HG03025 (cell line): ENCODE data around the gene NEUROG1.

Experiments
- ATAC-seq: cut with Tn5 transposase; IDR thresholded peaks from one replicate; pipeline ENCODE4 v1.9.1; 2021; ENCODE audit warnings: mild to moderate bottlenecking, moderate library complexity; ENCODE audit not compliant: unreplicated experiment, low FRiP score

Gene NEUROG1, protein sequence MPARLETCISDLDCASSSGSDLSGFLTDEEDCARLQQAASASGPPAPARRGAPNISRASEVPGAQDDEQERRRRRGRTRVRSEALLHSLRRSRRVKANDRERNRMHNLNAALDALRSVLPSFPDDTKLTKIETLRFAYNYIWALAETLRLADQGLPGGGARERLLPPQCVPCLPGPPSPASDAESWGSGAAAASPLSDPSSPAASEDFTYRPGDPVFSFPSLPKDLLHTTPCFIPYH

GRCh38 chr5:135535820-135536801 is at the start of gene NEUROG1:
Gene NEUROG1 (minus strand): TSS chr5:135535964. CDS start chr5:135535690, 274 bp downstream.
- no peak for ATAC-seq

GRCh38 chr5:135584918-135585317 is 49.2 kb upstream of the NEUROG1 start:
- no peak for ATAC-seq

DNA sequence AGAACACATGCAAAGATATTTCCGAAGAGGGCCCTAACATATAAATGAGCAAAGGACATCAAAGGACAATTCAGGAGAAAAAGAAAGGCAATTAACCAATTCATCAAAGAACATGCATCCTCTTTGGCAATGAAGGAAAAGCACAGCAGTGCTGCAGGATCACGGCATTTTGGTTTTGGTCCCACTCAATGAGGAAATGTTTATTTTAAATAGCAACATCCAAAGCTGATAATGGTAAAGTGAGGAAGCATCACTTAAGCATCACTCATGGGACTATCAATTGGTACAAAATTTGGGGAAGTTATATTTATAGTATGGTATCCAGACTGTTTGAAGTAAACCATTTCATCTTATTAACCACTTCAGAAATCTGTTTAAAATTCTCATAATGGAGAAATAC is 48.5 kb upstream of the NEUROG1 start:
- no peak for ATAC-seq

DNA sequence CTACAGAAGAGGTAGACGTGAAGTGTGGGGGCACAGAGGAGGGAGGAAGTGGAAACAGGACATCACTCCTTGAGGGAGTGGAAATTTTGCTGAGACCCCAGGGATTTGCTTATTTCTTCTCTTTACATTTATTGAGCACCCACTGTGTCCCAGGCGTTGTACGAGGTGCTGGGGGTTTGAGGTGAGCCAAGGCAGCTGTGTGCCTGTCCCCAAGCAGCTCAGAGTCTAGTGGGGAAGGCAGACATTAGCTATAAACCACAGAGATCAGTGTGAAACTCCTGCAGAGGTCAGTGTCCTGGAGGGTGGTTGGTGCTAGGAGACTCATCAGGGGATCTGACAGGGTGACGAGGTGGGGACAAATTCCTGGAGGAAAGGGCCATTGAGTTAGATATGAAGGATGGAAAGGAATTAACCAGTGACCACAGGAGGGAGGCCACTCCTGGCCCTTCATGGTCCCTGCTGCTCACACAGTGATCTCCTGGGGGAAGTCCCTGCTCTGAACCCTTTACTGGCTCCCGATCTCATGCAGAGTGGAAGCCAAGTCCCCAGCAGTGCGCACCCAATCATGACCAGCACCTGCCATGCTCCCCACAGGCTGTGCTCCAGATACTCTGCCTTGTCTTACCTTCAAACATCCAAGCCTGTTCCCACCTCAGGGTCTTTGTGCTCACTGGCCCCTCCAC is 46.5 kb upstream of the NEUROG1 start:
- no peak for ATAC-seq

- no peak for ATAC-seq
Measured at GRCh38 chr5:135578685-135579341, 43.0 kb upstream of the NEUROG1 start, which contains the start of gene CXCL14. Gene CXCL14 (minus strand): TSS chr5:135578991. CDS start chr5:135578778, 213 bp downstream.

DNA sequence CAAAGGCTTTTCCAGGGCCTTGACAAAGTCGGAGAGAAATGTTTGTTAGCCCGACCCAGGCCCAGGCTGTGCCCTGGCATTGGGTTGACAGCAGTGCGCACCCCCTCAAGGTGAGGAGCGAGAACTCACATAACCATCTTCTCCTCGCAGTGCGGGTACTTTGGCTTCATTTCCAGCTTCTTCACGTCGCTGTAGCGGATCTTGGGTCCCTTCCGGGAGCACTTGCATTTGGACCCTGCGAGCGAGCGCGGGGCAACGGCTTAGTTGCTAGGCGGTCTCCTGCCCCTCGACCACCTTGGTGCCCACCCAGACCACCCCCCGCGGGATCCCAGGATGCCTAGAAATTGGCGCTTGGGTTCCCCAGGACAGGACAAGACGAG is 42.5 kb upstream of the NEUROG1 start:
- no peak for ATAC-seq

DNA sequence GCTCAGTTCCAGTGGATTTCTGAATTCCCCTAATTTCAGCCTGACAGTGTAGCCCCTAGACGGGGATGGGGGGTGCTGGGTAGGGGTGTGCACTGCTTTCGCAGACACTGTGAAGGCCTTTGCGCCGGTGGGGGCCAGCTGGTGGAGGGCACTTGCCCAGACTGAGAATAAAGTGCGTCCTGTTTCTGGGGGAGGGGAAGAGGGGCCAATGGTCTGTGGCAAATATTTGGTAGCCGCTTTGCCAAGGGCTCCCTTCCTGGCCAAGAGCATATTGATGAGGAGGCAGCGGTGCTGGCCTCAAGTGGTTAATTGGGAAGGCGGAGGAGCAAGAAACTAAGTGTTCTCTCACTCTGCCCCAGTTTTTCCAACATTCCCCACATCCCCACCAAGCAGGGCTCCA is 41.7 kb upstream of the NEUROG1 start:
- ATAC-seq: no peak

DNA sequence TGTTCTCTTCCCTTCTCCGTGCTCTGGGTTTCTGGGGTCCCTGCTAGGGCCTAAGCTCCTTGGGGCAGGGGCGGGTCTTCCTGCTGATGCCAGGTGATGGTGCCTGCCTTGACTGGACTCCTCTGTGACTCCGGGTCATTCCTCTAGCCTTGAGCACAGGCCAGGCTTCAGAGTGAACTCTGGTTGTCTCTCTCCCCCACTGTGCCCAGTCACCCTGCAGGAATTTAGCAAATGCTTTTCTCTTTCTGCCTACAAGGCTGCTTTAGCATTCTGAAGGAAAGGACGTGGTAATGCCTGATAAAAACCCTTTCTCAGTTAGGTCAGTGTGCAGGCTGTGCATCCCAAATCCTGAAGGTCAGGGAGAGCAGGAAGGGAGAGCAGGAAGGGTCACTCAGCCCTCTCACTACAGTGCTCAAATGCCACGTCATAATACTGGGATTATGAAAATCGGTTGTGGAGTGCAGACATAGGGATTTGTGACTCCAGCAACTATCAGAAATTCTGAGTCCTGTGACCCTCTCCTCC is 40.4 kb upstream of the NEUROG1 start:
- ATAC-seq: no peak

GRCh38 chr5:135574493-135574892 is 38.7 kb upstream of the NEUROG1 start:
- ATAC-seq: no peak

GRCh38 chr5:135571902-135572301 is 36.1 kb upstream of the NEUROG1 start:
- ATAC-seq: no peak

DNA sequence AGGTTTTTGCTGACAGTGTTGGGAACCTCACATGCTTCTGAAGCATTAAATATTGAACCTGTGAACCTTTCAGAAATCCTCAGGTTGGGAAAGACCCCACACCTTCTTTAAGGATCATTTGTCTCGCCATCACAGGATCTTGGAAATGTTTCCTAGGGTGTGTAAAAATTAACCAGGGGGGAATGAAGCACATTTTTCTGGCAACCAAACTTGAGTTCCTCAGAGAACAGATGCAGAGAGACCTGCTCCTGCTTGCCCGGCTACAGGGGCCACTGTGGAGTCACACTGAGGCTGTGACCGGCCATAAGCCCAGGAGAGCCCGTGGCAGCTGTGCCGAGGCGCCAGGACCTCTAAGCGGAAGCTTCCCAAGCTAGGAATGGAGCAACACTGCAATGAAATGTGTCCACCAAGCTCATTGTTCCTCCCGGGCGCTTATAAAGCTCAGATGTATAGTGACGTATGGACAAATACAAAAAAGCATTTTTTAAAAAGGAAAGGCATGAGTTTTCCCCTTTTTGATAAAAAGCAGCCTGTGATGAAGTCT is 35.4 kb upstream of the NEUROG1 start:
- no peak for ATAC-seq

GRCh38 chr5:135570453-135570764 is 34.6 kb upstream of the NEUROG1 start:
- ATAC-seq: no peak

- ATAC-seq: no peak
Measured at GRCh38 chr5:135569755-135570452, 34.1 kb upstream of the NEUROG1 start.

- no peak for ATAC-seq
Measured at GRCh38 chr5:135568923-135569360, 33.2 kb upstream of the NEUROG1 start.

GRCh38 chr5:135568246-135568645 is 32.5 kb upstream of the NEUROG1 start:
- ATAC-seq: no peak

DNA sequence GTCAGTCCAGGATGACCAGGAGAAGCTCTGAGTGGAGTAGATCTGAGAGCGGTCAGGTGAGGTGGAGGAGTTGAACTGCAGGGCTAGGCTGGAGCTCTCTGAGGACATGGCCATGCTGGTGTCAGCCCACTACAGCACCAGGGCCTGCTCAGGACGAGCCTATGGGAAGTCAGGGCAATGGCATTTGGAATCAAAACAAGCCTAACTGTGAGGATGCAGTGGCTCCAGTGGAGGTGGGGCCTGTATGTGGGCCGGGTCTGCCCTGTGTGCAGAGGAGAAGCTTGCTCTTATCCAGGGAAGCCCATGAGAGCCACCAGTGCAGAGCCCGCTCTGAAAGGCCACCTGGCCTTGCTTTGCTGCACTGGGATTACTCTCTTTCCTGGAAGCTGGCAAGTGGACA is 31.9 kb upstream of the NEUROG1 start:
- no peak for ATAC-seq

DNA sequence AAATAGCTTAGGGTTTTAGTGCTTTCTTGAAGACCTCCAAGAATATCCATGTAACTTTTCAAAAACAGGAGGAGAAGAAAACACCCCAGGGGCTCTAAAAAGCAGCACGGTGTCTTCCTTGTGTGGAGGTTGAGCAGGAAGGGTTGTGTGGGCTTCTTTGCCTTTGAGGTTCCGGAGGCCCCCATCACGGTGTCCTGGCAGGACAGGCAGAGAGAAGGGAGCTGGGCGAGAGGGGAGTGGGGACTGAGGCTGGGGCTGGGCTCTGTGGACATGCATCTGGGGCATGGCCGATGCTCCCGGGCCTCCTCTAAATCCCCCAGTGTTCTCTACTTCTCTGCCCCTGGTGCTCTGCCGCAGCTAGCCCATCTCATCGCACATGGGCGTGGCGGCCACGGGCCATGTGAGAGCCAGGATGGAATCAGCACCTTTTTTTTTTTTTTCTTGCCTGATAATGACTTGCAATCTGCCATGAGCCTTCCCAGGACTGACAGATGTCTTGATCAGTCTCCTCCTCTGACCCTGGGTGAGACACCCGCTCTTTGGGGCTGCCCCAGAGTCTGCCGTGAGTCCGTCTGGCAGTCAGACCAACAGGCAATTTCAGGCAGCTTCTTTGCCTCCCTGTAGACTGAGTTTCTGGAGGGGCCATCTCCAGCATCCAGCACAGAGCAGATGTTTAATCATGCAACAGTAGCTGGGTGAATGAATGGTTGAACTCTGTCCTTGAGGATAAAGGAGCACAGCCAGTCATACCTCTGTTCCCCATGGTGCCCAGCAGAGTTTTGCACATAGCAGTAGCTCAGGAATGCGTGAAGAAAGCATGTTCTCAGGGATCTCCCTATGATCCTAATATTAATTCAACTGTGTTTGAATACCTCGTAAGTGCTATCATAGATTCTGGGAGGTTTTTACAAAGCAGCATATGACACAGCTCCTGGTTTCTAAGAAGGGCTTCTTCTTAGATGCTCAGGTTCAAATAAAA is 30.9 kb upstream of the NEUROG1 start:
- no peak for ATAC-seq

DNA sequence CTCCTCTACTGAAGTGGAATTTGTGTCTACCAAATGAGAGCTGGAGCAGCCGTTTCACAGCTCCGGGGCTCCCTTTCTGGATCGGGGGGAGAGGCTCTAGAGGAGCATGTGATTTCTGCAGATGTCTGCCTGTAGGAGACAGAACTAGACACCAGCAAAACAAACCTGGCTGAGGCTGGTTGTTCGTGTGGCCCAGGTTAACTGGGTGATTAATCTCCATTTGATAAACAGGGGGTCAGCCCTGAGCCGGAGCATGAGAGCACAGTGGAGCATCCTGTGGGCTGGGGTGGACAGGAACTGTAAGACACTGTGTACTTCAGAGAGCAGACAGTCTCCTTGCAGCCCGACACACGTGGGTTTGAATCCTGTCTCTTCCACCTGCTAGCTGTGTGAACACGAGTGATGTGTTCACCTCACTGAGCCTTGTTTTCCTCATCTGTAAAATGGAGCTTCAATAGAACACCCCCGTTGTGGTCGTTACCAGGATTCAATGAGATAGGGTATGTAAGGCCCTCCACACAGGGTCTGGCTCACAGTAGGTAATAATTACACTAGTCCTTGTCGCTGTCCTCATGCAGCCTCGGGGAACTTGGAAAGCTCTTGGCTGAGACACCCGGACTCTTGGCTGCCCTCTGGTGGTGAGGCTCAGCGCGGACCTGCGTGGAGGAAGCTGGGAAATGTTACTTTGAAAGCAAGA is 30.1 kb upstream of the NEUROG1 start:
- no peak for ATAC-seq
